ENCODE data around the gene PMM2. TPM values are rescaled to one million over a fixed set of nuclear protein-coding genes. Genes with fewer than 3 reads are reported as not detected.

Gene PMM2
- total RNA-seq, 1 donor: 42.7 TPM

- Histone ChIP-seq H3K36me3 (ENCODE audit: insufficient read depth, low read length) (peaks cover 73% of the 10 kb centered on the region), H3K4me2 (ENCODE audit: insufficient read depth, low read length) (no peak overlapping the region), H3K4me1 (ENCODE audit: insufficient read depth, low read length) (peaks cover 7% of the 10 kb centered on the region), H4K20me1 (ENCODE audit: insufficient read depth, low read length) (peaks cover 17% of the 10 kb centered on the region), H3K27me3 (ENCODE audit: insufficient read depth, low read length) (no peaks in the 10 kb centered on the region), H2AFZ (ENCODE audit: low read length) (no peak overlapping the region), H3K4me3 (ENCODE audit: insufficient read depth, low read length) (no peak overlapping the region), H3K79me2 (ENCODE audit: insufficient read depth, low read length) (peaks cover 47% of the 10 kb centered on the region), H3K27ac (ENCODE audit: low read depth, low read length) (no peak overlapping the region), H3K9me3 (ENCODE audit: low read depth, low read length) (no peaks in the 10 kb centered on the region)
- no peak for TF ChIP-seq CTCF (IDR thresholded peaks at IDR 0.05; ENCODE audit: extremely low read depth, low read depth, low read length)
- no peak for DNase-seq (ENCODE audit: insufficient read length, low spot score, missing footprints)
These were observed 28.7 kb downstream of the PMM2 start for GRCh38 chr16:8826278-8826879.

- H3K79me2 ChIP-seq (ENCODE audit: insufficient read depth, low read length): peaks cover 41% of the 10 kb centered on the region
- no peaks in the 10 kb centered on the region for H3K27me3 ChIP-seq (ENCODE audit: insufficient read depth, low read length)
- no peak overlapping the region for H3K27ac ChIP-seq (ENCODE audit: low read depth, low read length)
- H3K4me1 ChIP-seq (ENCODE audit: insufficient read depth, low read length): peaks cover 7% of the 10 kb centered on the region
- no peaks in the 10 kb centered on the region for H3K9me3 ChIP-seq (ENCODE audit: low read depth, low read length)
- no peak overlapping the region for H2AFZ ChIP-seq (ENCODE audit: low read length)
- peaks cover 64% of the 10 kb centered on the region for H3K36me3 ChIP-seq (ENCODE audit: insufficient read depth, low read length)
- H3K4me2 ChIP-seq (ENCODE audit: insufficient read depth, low read length): no peak overlapping the region
- peak; percentile 71 for DNase-seq (ENCODE audit: insufficient read length, low spot score, missing footprints)
- no peak for TF ChIP-seq CTCF (IDR thresholded peaks at IDR 0.05; ENCODE audit: extremely low read depth, low read depth, low read length)
- peaks cover 13% of the 10 kb centered on the region for H4K20me1 ChIP-seq (ENCODE audit: insufficient read depth, low read length)
- no peak overlapping the region for H3K4me3 ChIP-seq (ENCODE audit: insufficient read depth, low read length)
These were observed 31.0 kb downstream of the PMM2 start for GRCh38 chr16:8828541-8829165.

- no peak overlapping the region for H2AFZ ChIP-seq (ENCODE audit: low read length)
- H3K4me2 ChIP-seq (ENCODE audit: insufficient read depth, low read length): no peak overlapping the region
- DNase-seq (ENCODE audit: insufficient read length, low spot score, missing footprints): no peak
- H3K36me3 ChIP-seq (ENCODE audit: insufficient read depth, low read length): peaks cover 41% of the 10 kb centered on the region
- no peak overlapping the region for H3K4me3 ChIP-seq (ENCODE audit: insufficient read depth, low read length)
- H3K27ac ChIP-seq (ENCODE audit: low read depth, low read length): no peak overlapping the region
- H3K79me2 ChIP-seq (ENCODE audit: insufficient read depth, low read length): peaks cover 45% of the 10 kb centered on the region
- H3K9me3 ChIP-seq (ENCODE audit: low read depth, low read length): no peaks in the 10 kb centered on the region
- H3K27me3 ChIP-seq (ENCODE audit: insufficient read depth, low read length): no peaks in the 10 kb centered on the region
- no peak for TF ChIP-seq CTCF (IDR thresholded peaks at IDR 0.05; ENCODE audit: extremely low read depth, low read depth, low read length)
- peaks cover 17% of the 10 kb centered on the region for H4K20me1 ChIP-seq (ENCODE audit: insufficient read depth, low read length)
- peaks cover 7% of the 10 kb centered on the region for H3K4me1 ChIP-seq (ENCODE audit: insufficient read depth, low read length)
These were observed 33.8 kb downstream of the PMM2 start for GRCh38 chr16:8831450-8831849.

- peaks cover 17% of the 10 kb centered on the region for H4K20me1 ChIP-seq (ENCODE audit: insufficient read depth, low read length)
- no peaks in the 10 kb centered on the region for H3K9me3 ChIP-seq (ENCODE audit: low read depth, low read length)
- no peak for TF ChIP-seq CTCF (IDR thresholded peaks at IDR 0.05; ENCODE audit: extremely low read depth, low read depth, low read length)
- no peak overlapping the region for H3K4me2 ChIP-seq (ENCODE audit: insufficient read depth, low read length)
- no peak overlapping the region for H2AFZ ChIP-seq (ENCODE audit: low read length)
- no peak overlapping the region for H3K27ac ChIP-seq (ENCODE audit: low read depth, low read length)
- H3K36me3 ChIP-seq (ENCODE audit: insufficient read depth, low read length): peaks cover 35% of the 10 kb centered on the region
- H3K4me1 ChIP-seq (ENCODE audit: insufficient read depth, low read length): peaks cover 7% of the 10 kb centered on the region
- H3K79me2 ChIP-seq (ENCODE audit: insufficient read depth, low read length): peaks cover 48% of the 10 kb centered on the region
- no peaks in the 10 kb centered on the region for H3K27me3 ChIP-seq (ENCODE audit: insufficient read depth, low read length)
- DNase-seq (ENCODE audit: insufficient read length, low spot score, missing footprints): no peak
- H3K4me3 ChIP-seq (ENCODE audit: insufficient read depth, low read length): no peak overlapping the region
These were observed 34.5 kb downstream of the PMM2 start for GRCh38 chr16:8831871-8832716.
